ENCODE measurements around the gene AFF2. TPM values are rescaled to one million over a fixed set of nuclear protein-coding genes. Genes with fewer than 3 reads are reported as not detected.

Gene AFF2
- polyA plus RNA-seq, 1 experiment: not detected

DNA sequence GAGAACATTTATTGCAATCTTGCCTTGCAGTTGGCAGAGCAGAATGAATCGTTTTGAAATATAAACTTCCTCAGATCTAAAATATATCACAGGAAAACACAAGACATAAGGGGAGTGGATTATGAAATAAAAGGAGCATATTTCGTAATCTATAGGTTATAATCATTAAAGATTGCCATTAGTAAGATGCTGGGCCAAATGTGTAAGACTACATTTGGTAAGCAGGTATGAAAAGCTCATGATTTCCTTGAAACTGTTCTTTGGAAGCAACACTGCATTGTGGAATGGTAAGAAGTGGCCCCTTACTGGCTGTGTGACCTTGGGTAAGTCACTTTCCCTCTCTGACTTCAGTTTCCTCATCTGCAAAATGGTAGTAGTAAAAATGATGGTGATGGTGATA, 68.3 kb downstream of the AFF2 start:
- Histone ChIP-seq H3K27me3 (ENCODE audit: control insufficient read depth, insufficient read depth, low read length) (no peaks in the 10 kb centered on the region), H3K36me3 (ENCODE audit: control insufficient read depth, insufficient read depth, low read length) (no peaks in the 10 kb centered on the region), H3K4me3 (ENCODE audit: low read depth, low read length) (no peak overlapping the region)
- TF ChIP-seq, protein P1, sequence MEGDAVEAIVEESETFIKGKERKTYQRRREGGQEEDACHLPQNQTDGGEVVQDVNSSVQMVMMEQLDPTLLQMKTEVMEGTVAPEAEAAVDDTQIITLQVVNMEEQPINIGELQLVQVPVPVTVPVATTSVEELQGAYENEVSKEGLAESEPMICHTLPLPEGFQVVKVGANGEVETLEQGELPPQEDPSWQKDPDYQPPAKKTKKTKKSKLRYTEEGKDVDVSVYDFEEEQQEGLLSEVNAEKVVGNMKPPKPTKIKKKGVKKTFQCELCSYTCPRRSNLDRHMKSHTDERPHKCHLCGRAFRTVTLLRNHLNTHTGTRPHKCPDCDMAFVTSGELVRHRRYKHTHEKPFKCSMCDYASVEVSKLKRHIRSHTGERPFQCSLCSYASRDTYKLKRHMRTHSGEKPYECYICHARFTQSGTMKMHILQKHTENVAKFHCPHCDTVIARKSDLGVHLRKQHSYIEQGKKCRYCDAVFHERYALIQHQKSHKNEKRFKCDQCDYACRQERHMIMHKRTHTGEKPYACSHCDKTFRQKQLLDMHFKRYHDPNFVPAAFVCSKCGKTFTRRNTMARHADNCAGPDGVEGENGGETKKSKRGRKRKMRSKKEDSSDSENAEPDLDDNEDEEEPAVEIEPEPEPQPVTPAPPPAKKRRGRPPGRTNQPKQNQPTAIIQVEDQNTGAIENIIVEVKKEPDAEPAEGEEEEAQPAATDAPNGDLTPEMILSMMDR (IDR thresholded peaks at IDR 0.05; ENCODE audit: insufficient read depth, low read depth, low read length): no peak
- POLR2A ChIA-PET: no interaction called here
- DNase-seq (ENCODE audit: low read depth): no peak
- CTCF ChIA-PET: no interaction called here

DNA sequence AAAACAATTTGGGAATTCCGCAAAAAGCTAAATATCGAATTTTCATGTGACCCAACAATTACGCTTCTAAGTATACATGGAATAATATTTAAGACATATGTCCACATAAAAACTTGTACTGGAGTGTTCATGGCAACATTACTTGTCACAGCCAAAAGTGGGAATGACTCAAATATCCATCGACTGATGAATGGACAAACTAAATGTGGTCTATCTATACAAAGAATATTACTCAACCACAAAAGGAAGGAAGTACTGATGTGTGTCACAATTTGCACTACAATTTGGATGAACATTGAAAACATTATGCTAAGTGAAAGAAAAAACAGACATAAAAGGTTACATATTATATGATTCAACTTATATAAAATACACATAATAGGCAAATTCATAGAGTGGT, 71.9 kb downstream of the AFF2 start:
- POLR2A ChIA-PET: no interaction called here

DNA sequence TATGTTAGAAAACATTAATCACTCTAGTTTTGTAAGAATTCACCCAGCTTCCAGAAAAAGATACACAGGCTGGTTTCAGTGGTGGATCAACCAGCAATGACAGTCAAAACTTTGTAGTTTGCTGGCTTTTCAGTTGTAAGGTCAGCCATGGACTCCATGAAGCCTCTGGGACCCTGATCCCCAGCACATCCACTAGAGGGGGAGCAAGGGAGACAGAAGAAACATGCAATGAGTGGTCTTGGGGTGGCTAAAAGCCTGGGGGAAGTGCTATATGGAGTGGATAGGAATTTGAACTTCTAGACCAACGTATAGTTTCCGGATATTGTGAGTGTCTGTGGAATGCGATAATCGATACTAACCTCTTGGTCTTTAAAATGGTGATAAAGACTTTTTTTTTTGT, 72.7 kb downstream of the AFF2 start:
- no peak for DNase-seq (ENCODE audit: low read depth)
- Histone ChIP-seq H3K4me3 (ENCODE audit: low read depth, low read length) (no peak overlapping the region), H3K36me3 (ENCODE audit: control insufficient read depth, insufficient read depth, low read length) (no peaks in the 10 kb centered on the region), H3K27me3 (ENCODE audit: control insufficient read depth, insufficient read depth, low read length) (no peaks in the 10 kb centered on the region)
- CTCF ChIA-PET: no interaction called here
- TF ChIP-seq, protein P1 (IDR thresholded peaks at IDR 0.05; ENCODE audit: insufficient read depth, low read depth, low read length): no peak
- POLR2A ChIA-PET: no interaction called here

More for the DNA sequence above, 71.9 kb downstream of the AFF2 start:
- no peak for DNase-seq (ENCODE audit: low read depth)
- no peaks in the 10 kb centered on the region for H3K36me3 ChIP-seq (ENCODE audit: control insufficient read depth, insufficient read depth, low read length)
- TF ChIP-seq, protein P1 (IDR thresholded peaks at IDR 0.05; ENCODE audit: insufficient read depth, low read depth, low read length): no peak
- no peaks in the 10 kb centered on the region for H3K27me3 ChIP-seq (ENCODE audit: control insufficient read depth, insufficient read depth, low read length)
- no peak overlapping the region for H3K4me3 ChIP-seq (ENCODE audit: low read depth, low read length)
- CTCF ChIA-PET: no interaction called here

DNA sequence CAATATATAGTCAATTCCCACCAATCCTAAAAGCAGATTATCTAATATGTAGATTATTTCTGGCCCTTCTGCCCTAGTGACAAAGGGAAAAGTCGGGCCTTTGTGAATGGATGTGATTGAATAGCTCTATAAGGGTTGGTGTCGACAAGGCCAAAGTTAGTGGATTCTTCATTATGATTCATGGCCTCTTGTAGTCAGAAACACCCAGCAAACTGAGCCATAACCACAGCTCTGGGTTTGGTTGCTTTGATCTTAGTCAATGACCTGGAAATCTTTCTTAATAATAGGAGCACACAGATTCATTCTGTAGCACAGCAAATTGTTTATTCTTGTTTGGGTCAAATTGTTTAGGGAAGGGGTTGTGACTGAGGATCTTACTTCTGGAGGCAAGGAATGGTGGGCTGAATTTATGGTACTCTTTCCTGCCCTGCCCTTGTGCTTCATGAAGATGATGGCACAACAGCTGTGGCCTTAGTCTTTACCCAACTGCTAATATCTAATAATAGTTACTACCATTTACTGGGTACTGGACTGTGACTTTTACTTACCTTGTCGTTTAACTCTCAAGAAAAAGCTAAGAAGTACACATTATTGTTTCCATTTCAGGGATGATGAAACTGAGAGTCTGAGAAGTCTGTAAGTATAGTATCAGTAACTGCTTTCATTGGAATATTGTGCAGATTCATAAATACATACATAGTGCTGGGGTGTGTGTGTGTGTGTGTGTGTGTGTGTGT, 74.0 kb downstream of the AFF2 start:
- H3K27me3 ChIP-seq (ENCODE audit: control insufficient read depth, insufficient read depth, low read length): no peaks in the 10 kb centered on the region
- no peak overlapping the region for H3K4me3 ChIP-seq (ENCODE audit: low read depth, low read length)
- DNase-seq (ENCODE audit: low read depth): no peak
- ChIA-PET CTCF (interaction anchor here (0.7 kb wide), 1 partner anchor 136 kb away, joined by 3 read pairs; no protein-coding TSS in a partner anchor), POLR2A (no interaction called here)
- H3K36me3 ChIP-seq (ENCODE audit: control insufficient read depth, insufficient read depth, low read length): no peaks in the 10 kb centered on the region
- TF ChIP-seq, protein P1 (IDR thresholded peaks at IDR 0.05; ENCODE audit: insufficient read depth, low read depth, low read length): no peak

DNA sequence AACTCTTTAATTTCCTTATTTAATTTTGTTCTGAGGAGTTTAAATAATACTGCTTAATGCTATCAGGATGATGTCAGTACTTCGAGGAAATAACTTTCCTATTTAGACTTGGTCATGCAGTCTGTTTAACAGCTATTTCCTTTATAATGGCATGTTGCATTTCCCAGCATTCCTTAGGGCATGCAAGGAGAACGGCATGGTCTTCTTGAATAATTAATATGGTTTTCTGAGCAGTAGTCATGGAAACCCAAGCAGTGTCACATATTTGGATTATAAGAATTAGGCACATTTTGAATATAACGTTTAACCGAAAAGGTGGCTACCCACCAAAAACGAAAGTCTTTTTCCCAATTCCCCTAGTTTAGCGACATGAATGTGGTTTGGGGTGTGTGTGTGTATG, 76.0 kb downstream of the AFF2 start:
- Histone ChIP-seq H3K27me3 (ENCODE audit: control insufficient read depth, insufficient read depth, low read length) (no peaks in the 10 kb centered on the region), H3K36me3 (ENCODE audit: control insufficient read depth, insufficient read depth, low read length) (no peaks in the 10 kb centered on the region), H3K4me3 (ENCODE audit: low read depth, low read length) (no peak overlapping the region)
- TF ChIP-seq, protein P1 (IDR thresholded peaks at IDR 0.05; ENCODE audit: insufficient read depth, low read depth, low read length): no peak
- POLR2A ChIA-PET: no interaction called here
- CTCF ChIA-PET: no interaction called here
- DNase-seq (ENCODE audit: low read depth): no peak
